SK-N-SH treated with all-trans-retinoic acid at 6 μM for 48 hours (cell line): ENCODE results near the gene RABGAP1L.

ENCODE experiments used
- ARNTL ChIP-seq: fragments of 450-650 bp; formaldehyde crosslinking; IDR thresholded peaks from 2 replicates; pipeline ENCODE4 v1.5.0; 2020; ENCODE audit warnings: low read depth, mild to moderate bottlenecking, moderate library complexity, borderline replicate concordance
- BACH2 ChIP-seq: fragments of 250-450 bp; sonication (Bioruptor Pico); IDR thresholded peaks from 2 replicates; pipeline ENCODE4 v1.9.0; 2021; ENCODE audit warnings: mild to moderate bottlenecking, borderline replicate concordance
- CREB5 ChIP-seq: fragments of 250-450 bp; sonication (Bioruptor Pico); IDR thresholded peaks from 2 replicates; pipeline ENCODE4 v1.5.1; 2020; ENCODE audit warnings: low read depth, mild to moderate bottlenecking, moderate library complexity
- OSR1 ChIP-seq: fragments of 250-450 bp; sonication (Bioruptor Pico); IDR thresholded peaks from 2 replicates; pipeline ENCODE4 v1.8.0; 2022; ENCODE audit warnings: moderate library complexity, mild to moderate bottlenecking, inconsistent platforms
- PATZ1 ChIP-seq: fragments of 250-450 bp; sonication (Bioruptor Pico); IDR thresholded peaks from 2 replicates; pipeline ENCODE4 v1.8.0; 2020; ENCODE audit warnings: mild to moderate bottlenecking, moderate library complexity, borderline replicate concordance
- TOX ChIP-seq: fragments of 250-450 bp; sonication (Bioruptor Pico); IDR thresholded peaks from 2 replicates; pipeline ENCODE4 v1.8.0; 2021; ENCODE audit warnings: mild to moderate bottlenecking, moderate library complexity, borderline replicate concordance
- ZFP3 ChIP-seq: fragments of 250-450 bp; sonication (Bioruptor Pico); IDR thresholded peaks from 2 replicates; pipeline ENCODE4 v1.5.0; 2020; ENCODE audit warnings: mild to moderate bottlenecking, moderate library complexity
- ZFP30 ChIP-seq: fragments of 450-650 bp; formaldehyde crosslinking; IDR thresholded peaks from 2 replicates; pipeline ENCODE4 v1.5.0; 2022; ENCODE audit warnings: mild to moderate bottlenecking, moderate library complexity
- ZNF565 ChIP-seq: fragments of 450-650 bp; formaldehyde crosslinking; conservative IDR thresholded peaks from 2 replicates; pipeline ENCODE4 v1.5.0; 2020; ENCODE audit warnings: low read depth, mild to moderate bottlenecking, moderate library complexity

GRCh38 chr1:174743654-174744561 is 584.6 kb downstream of the RABGAP1L start:
- no peak for TF ChIP-seq TOX (CRISPR knock-in tag)
- no peak for TF ChIP-seq OSR1
- no peak for TF ChIP-seq ZNF565 (CRISPR knock-in tag)
- TF ChIP-seq PATZ1 (CRISPR knock-in tag): no peak
- no peak for TF ChIP-seq ZFP3 (CRISPR knock-in tag)
- no peak for TF ChIP-seq ZFP30 (CRISPR knock-in tag)
- TF ChIP-seq CREB5 (CRISPR knock-in tag): no peak
- no peak for TF ChIP-seq ARNTL (CRISPR knock-in tag)
- no peak for TF ChIP-seq BACH2 (CRISPR knock-in tag)
